H9 (cell line): Measurements from ENCODE around the gene QSOX2. TPM values are rescaled to one million over a fixed set of nuclear protein-coding genes. Genes with fewer than 3 reads are reported as not detected.

Experiments used
- DNase-seq: peaks from one replicate; pipeline ENCODE4 v3.0.0-alpha.2; 2017
- H2AFZ ChIP-seq: one replicate; pipeline ENCODE4 v1.6.1; 2013; ENCODE audit warnings: mild to moderate bottlenecking, low read length, control low read depth, moderate library complexity
- H2AK5ac ChIP-seq: 2 replicates; pipeline ENCODE4 v1.6.1; 2013; ENCODE audit warnings: low read length, control low read depth, mixed read lengths; ENCODE audit not compliant: insufficient read length
- H2BK120ac ChIP-seq: one replicate; pipeline ENCODE4 v1.6.1; 2013; ENCODE audit warnings: low read depth, mild to moderate bottlenecking, low read length, control low read depth, inconsistent platforms; ENCODE audit not compliant: poor library complexity, severe bottlenecking
- H2BK12ac ChIP-seq: 2 replicates; pipeline ENCODE4 v1.6.1; 2013; ENCODE audit warnings: low read length, control low read depth, mixed read lengths, low read depth; ENCODE audit not compliant: insufficient read length
- H2BK15ac ChIP-seq: 2 replicates; pipeline ENCODE4 v1.6.1; 2013; ENCODE audit warnings: low read depth, low read length, control low read depth
- H2BK20ac ChIP-seq: one replicate; pipeline ENCODE4 v1.6.1; 2013; ENCODE audit warnings: low read depth, mild to moderate bottlenecking, low read length, control low read depth, inconsistent platforms; ENCODE audit not compliant: poor library complexity, severe bottlenecking
- H2BK5ac ChIP-seq: 2 replicates; pipeline ENCODE4 v1.6.1; 2013; ENCODE audit warnings: low read length, control low read depth, mixed read lengths; ENCODE audit not compliant: insufficient read length
- H3K14ac ChIP-seq: 2 replicates; pipeline ENCODE4 v1.6.1; 2013; ENCODE audit warnings: low read length, control low read depth; ENCODE audit not compliant: insufficient read depth
- H3K18ac ChIP-seq: 2 replicates; pipeline ENCODE4 v1.6.1; 2013; ENCODE audit warnings: low read depth, mild to moderate bottlenecking, mixed read lengths, low read length, control low read depth; ENCODE audit not compliant: insufficient read length
- H3K23ac ChIP-seq: 2 replicates; pipeline ENCODE4 v1.6.1; 2013; ENCODE audit warnings: low read length, control low read depth, mixed read lengths, low read depth; ENCODE audit not compliant: insufficient read length
- H3K23me2 ChIP-seq: 2 replicates; pipeline ENCODE4 v1.6.1; 2013; ENCODE audit warnings: low read depth, mild to moderate bottlenecking, mixed read lengths, low read length, control low read depth; ENCODE audit not compliant: insufficient read length, poor library complexity, severe bottlenecking
- H3K27ac ChIP-seq: 2 replicates; pipeline ENCODE4 v1.5.1; 2013; ENCODE audit warnings: low read length, control low read depth, mixed read lengths, low read depth; ENCODE audit not compliant: insufficient read length
- H3K27me3 ChIP-seq: 2 replicates; pipeline ENCODE4 v1.6.1; 2013; ENCODE audit warnings: low read length, control low read depth, inconsistent platforms; ENCODE audit not compliant: insufficient read depth
- H3K4ac ChIP-seq: 2 replicates; pipeline ENCODE4 v1.6.1; 2013; ENCODE audit warnings: low read depth, mild to moderate bottlenecking, control low read depth, inconsistent platforms, low read length, moderate library complexity
- H3K4me1 ChIP-seq: 2 replicates; pipeline ENCODE4 v1.6.1; 2013; ENCODE audit warnings: low read length, control low read depth, inconsistent platforms; ENCODE audit not compliant: insufficient read depth
- H3K4me2 ChIP-seq: 2 replicates; pipeline ENCODE4 v1.6.1; 2013; ENCODE audit warnings: low read length, control low read depth, mixed read lengths; ENCODE audit not compliant: insufficient read length, insufficient read depth
- H3K56ac ChIP-seq: 2 replicates; pipeline ENCODE4 v1.6.1; 2013; ENCODE audit warnings: low read depth, mild to moderate bottlenecking, mixed read lengths, low read length, control low read depth; ENCODE audit not compliant: insufficient read length
- H3K79me1 ChIP-seq: 2 replicates; pipeline ENCODE4 v1.6.1; 2013; ENCODE audit warnings: low read depth, mild to moderate bottlenecking, moderate library complexity, low read length, control low read depth, inconsistent platforms; ENCODE audit not compliant: insufficient read depth, poor library complexity, severe bottlenecking
- H3K79me2 ChIP-seq: 2 replicates; pipeline ENCODE4 v1.6.1; 2013; ENCODE audit warnings: low read length, control low read depth, inconsistent platforms; ENCODE audit not compliant: insufficient read depth
- H3K9ac ChIP-seq: 2 replicates; pipeline ENCODE4 v1.6.1; 2013; ENCODE audit warnings: low read length, control low read depth, mixed read lengths; ENCODE audit not compliant: insufficient read length; ENCODE audit errors: extremely low read depth
- H3K9me3 ChIP-seq: one replicate; pipeline ENCODE4 v1.6.1; 2013; ENCODE audit warnings: low read depth, low read length, inconsistent platforms; ENCODE audit not compliant: control insufficient read depth
- H3T11ph ChIP-seq: one replicate; pipeline ENCODE4 v1.6.1; 2013; ENCODE audit warnings: mild to moderate bottlenecking, low read length, control low read depth, inconsistent platforms
- H4K20me1 ChIP-seq: one replicate; pipeline ENCODE4 v1.6.1; 2013; ENCODE audit not compliant: control insufficient read depth, insufficient read length, insufficient read depth
- H4K5ac ChIP-seq: 2 replicates; pipeline ENCODE4 v1.6.1; 2013; ENCODE audit warnings: low read depth, mild to moderate bottlenecking, mixed read lengths, low read length, control low read depth; ENCODE audit not compliant: insufficient read length
- H4K8ac ChIP-seq: replicated peaks from 2 replicates; pipeline ENCODE4 v1.6.1; 2013; ENCODE audit warnings: low read length, control low read depth, mixed read lengths, low read depth; ENCODE audit not compliant: insufficient read length
- H4K91ac ChIP-seq: 2 replicates; pipeline ENCODE4 v1.6.1; 2013; ENCODE audit warnings: low read depth, mild to moderate bottlenecking, moderate library complexity, mixed read lengths, low read length, control low read depth; ENCODE audit not compliant: insufficient read length
- H3K27ac Mint-ChIP-seq, 3 experiments: 2 replicates in 2 of 3; 3 replicates in 1 of 3; pipeline ENCODE4 v1.8.0; 2020 to 2021; ENCODE audit warnings: mixed read lengths in 3 of 3, mild to moderate bottlenecking in 1 of 3, moderate library complexity in 1 of 3
- H3K27me3 Mint-ChIP-seq: 2 replicates; pipeline ENCODE4 v1.8.0; 2021; ENCODE audit warnings: low read depth, mild to moderate bottlenecking, moderate library complexity, mixed read lengths
- H3K36me3 Mint-ChIP-seq, 3 experiments: 2 replicates in 2 of 3; 3 replicates in 1 of 3; pipeline ENCODE4 v1.8.0; 2020 to 2021; ENCODE audit warnings: low read depth in 3 of 3, mixed read lengths in 3 of 3; ENCODE audit not compliant: insufficient read depth in 1 of 3
- H3K4me1 Mint-ChIP-seq, 2 experiments: 2 replicates each; pipeline ENCODE4 v1.8.0; 2020; ENCODE audit warnings: mixed read lengths in 2 of 2
- H3K4me3 Mint-ChIP-seq, 2 experiments: 2 replicates in 1 of 2; 3 replicates in 1 of 2; pipeline ENCODE4 v1.8.0; 2020 to 2021; ENCODE audit warnings: mild to moderate bottlenecking in 2 of 2, mixed read lengths in 2 of 2, moderate library complexity in 1 of 2
- H3K9me3 Mint-ChIP-seq, 2 experiments: 2 replicates in 1 of 2; 3 replicates in 1 of 2; pipeline ENCODE4 v1.8.0; 2020; ENCODE audit warnings: mild to moderate bottlenecking in 2 of 2, mixed read lengths in 2 of 2, moderate library complexity in 1 of 2
- WGBS: extraction: QIAGEN DNeasy Blood & Tissue Kit; methylation state at CpG from one replicate; pipeline ENCODE4 v1.1.7; 2013; ENCODE audit warnings: missing lambda C conversion rate, low lambda C conversion rate, mixed read lengths; ENCODE audit not compliant: insufficient read length; ENCODE audit errors: extremely low coverage; 5-methylcytosine and 5-hydroxymethylcytosine counted together
- total RNA-seq: library from RNA; stranded (reverse); gene quantifications from 2 replicates; pipeline ENCODE4 v1.2.1, GENCODE V29; 2021
- TF ChIP-seq, protein P1 (sequence below): fragments of 200-600 bp; sonication (generic); conservative IDR thresholded peaks from 3 replicates; pipeline ENCODE4 v1.8.0; 2021; ENCODE audit warnings: antibody characterized with exemption, mild to moderate bottlenecking

The QSOX2 gene
- total RNA-seq, 1 experiment from 2014 or later, result 25.8 TPM

DNA sequence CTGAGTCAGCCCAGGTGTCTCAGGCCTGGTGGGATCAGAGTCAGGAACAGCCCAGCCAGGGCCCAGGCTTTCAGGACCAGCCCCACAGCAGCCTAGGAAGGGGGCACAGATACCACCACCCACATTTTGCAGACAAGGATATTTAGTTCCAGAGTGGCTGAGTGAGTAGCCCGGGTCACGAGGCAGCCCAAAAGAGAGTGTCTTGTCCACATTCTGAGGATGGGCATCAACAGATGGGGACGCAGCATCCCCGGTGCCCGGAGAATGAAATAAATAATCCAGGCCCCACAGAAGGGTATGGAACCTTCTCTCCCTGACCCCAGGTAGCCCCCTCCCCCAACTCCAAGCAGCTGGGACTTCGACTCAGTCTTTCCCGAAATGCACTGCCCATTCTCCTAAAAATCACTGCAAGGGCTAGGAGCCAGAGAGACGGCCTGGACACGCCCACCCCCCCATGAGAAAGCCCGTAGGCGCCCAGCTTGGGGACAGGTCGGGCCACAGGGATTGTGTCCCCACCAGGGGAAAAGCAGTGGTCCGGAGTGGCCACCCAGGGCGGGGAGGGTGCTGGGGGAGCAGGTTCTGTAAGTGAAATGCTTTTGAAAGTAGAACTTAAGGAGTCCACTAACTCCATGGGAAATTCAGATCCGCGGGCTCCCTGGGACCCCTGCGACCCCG, 47.5 kb downstream of the QSOX2 start:
- H3K4me1 ChIP-seq, result no peaks in the 10 kb centered on the region
- no peak overlapping the region for H3K14ac ChIP-seq
- peaks cover 5% of the 10 kb centered on the region for H3K23me2 ChIP-seq
- no peak overlapping the region for H3K18ac ChIP-seq
- no peak overlapping the region for H2BK5ac ChIP-seq
- H3K36me3 Mint-ChIP-seq, result no peaks in the 10 kb centered on the region
- peaks cover 95% of the 10 kb centered on the region for H3K27me3 Mint-ChIP-seq
- no peak overlapping the region for H2AK5ac ChIP-seq
- no peak overlapping the region for H3K9ac ChIP-seq
- no CpG with 5 or more reads among the region's 18 CpGs for WGBS
- H4K5ac ChIP-seq, result no peak overlapping the region
- no peak overlapping the region for H3K23ac ChIP-seq
- TF ChIP-seq, protein P1, sequence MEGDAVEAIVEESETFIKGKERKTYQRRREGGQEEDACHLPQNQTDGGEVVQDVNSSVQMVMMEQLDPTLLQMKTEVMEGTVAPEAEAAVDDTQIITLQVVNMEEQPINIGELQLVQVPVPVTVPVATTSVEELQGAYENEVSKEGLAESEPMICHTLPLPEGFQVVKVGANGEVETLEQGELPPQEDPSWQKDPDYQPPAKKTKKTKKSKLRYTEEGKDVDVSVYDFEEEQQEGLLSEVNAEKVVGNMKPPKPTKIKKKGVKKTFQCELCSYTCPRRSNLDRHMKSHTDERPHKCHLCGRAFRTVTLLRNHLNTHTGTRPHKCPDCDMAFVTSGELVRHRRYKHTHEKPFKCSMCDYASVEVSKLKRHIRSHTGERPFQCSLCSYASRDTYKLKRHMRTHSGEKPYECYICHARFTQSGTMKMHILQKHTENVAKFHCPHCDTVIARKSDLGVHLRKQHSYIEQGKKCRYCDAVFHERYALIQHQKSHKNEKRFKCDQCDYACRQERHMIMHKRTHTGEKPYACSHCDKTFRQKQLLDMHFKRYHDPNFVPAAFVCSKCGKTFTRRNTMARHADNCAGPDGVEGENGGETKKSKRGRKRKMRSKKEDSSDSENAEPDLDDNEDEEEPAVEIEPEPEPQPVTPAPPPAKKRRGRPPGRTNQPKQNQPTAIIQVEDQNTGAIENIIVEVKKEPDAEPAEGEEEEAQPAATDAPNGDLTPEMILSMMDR, result no peak
- H3K79me1 ChIP-seq, result no peaks in the 10 kb centered on the region
- H2AFZ ChIP-seq, result no peak overlapping the region
- no peaks in the 10 kb centered on the region for H3K9me3 Mint-ChIP-seq
- no peak overlapping the region for H3T11ph ChIP-seq
- H3K27me3 ChIP-seq, result peaks cover 87% of the 10 kb centered on the region
- DNase-seq, result no peak
- H3K79me2 ChIP-seq, result no peaks in the 10 kb centered on the region
- H2BK12ac ChIP-seq, result no peak overlapping the region
- no peak overlapping the region for H2BK120ac ChIP-seq
- no peak overlapping the region for H2BK20ac ChIP-seq
- H4K8ac ChIP-seq, result no peak overlapping the region
- H3K4me1 Mint-ChIP-seq, result peaks cover 11 to 29% of the 10 kb centered on the region in 2 experiments
- H3K4me3 Mint-ChIP-seq, result peak overlapping the region in 1 of 2 experiments; percentile 54; a peak in 2 of 5 replicates
- no peak overlapping the region for H4K91ac ChIP-seq
- H4K20me1 ChIP-seq, result no peaks in the 10 kb centered on the region
- H3K56ac ChIP-seq, result no peak overlapping the region
- H3K27ac Mint-ChIP-seq, result no peak overlapping the region
- no peaks in the 10 kb centered on the region for H3K9me3 ChIP-seq
- H3K4me2 ChIP-seq, result peak overlapping the region; percentile 13
- H3K27ac ChIP-seq, result no peak overlapping the region
- H2BK15ac ChIP-seq, result no peak overlapping the region
- H3K4ac ChIP-seq, result no peak overlapping the region
